NCI-H1092 treated with DMSO at 0.1 percent for 48 hours (cell line): ENCODE measurements around the gene EMC6.
"Not testable (repeated sequence)": the region's sequence is repeated elsewhere in the genome, so short reads cannot be mapped to it uniquely, and the experiment has no call there.

Source experiments
- DNase-seq: peaks from one replicate; lab custom pipeline; 2025; lab: John Stamatoyannopoulos, UW

The EMC6 gene

GRCh38 chr17:3681565-3681964, 13.0 kb downstream of the EMC6 start:
- no peak for DNase-seq

DNA sequence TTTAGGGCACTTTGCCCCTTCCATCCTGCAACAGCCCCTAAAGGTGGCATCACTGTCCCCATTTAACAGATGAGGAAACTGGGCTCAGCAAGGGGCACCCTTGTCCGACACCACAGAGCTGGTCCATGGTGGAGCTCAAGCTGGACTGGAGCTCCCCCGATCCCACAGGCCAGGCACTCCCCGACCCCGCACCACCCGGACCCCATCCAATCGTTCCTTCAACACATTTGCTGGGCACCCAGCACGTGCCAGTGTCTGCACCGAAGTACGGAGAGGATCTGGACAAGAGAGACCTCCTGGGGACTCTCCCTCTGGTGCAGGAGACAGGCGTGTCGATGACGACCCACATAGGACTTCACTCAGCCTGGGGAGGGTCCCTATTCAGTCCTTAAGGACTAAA, 13.4 kb downstream of the EMC6 start:
- no peak for DNase-seq

DNA sequence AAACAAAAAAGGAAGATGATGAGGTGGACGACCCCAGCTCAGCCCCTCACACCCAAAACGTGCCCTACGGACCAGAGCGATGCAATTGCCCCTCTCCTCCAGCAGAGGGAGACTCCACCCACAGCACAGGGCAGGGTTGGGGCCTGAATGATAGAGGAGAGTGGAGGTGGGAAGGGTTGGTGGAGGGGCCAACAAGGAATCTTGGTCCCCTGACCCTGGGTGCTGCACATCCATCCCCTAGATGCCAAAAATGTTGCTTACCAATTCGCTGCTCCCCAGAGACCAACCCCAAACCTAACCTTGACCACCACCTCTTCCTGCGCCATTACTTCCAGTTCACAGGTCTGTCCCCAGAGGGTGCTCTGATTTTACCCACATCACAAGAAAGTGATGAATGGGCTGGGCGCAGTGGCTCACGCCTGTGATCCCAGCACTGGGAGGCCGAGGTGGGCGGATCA, 14.5 kb downstream of the EMC6 start:
- DNase-seq: no peak

- no peak for DNase-seq
Measured at GRCh38 chr17:3685174-3685573, 16.6 kb downstream of the EMC6 start.

DNA sequence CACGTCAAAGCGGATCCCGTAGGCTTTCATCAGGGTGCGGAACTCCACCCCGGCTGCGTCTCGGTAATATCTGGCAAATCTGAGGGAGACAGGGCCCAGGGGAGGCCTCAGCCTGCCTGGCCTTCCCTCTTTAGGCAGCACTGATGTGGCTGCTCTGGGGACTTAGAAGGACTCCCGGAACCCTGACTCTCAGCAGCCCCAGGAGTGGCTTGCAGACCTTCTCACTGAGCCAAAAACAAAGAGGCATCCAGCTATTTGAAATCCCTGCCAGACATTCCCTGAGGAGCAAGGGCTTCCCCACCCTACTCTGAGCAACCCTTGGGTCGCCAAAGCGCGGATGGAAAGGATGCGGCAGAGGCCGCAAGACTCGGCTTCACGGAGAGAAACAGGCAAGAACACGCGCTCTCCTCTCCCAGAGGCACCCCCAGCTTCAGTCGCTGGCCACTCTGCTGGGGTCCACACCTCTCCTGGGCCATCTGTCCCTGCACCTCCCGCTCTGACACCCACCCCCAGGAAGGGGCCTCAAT, 19.5 kb downstream of the EMC6 start:
- DNase-seq: no peak

- DNase-seq: no peak
Measured at GRCh38 chr17:3688852-3689261, 20.2 kb downstream of the EMC6 start.

DNA sequence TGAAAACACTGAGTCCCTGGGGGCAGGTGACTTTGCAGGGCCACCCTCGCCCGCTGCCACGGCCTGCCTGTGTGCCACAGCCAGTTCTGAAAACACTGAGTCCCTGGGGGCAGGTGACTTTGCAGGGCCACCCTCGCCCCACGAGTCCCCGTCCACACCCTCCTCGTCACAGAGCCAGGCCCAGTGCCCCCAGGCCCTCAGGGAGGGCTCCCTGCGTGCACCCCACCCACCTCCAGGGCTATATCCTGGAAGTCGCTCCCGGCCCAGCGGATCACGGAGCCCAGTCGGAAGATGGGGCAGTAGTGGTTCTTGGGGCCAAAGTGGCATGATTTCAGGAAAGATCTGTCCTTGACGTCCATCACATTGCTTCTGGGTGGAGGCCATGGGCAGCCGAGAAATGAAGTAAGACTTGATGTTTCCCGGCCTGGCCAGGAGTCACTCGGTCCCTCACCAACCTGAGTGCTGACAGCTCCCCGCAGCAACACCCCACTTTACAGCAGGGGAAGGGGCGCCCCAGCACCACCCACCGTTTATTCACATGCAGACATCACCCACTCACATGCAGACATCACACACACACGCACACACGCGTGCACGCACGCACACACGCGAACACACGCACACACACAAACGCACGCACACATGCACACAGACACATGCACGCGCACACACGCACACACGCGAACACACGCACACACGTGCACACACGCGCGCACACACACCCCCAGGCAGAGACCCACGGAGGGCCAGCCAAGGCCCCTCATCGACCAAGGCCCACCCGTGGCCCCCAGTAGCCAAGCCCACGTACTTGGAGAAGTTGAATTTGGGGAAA, 20.9 kb downstream of the EMC6 start:
- DNase-seq: no peak

- DNase-seq: no peak
Measured at GRCh38 chr17:3690094-3690715, 21.6 kb downstream of the EMC6 start.

GRCh38 chr17:3691617-3692067, 23.0 kb downstream of the EMC6 start:
- DNase-seq: no peak

DNA sequence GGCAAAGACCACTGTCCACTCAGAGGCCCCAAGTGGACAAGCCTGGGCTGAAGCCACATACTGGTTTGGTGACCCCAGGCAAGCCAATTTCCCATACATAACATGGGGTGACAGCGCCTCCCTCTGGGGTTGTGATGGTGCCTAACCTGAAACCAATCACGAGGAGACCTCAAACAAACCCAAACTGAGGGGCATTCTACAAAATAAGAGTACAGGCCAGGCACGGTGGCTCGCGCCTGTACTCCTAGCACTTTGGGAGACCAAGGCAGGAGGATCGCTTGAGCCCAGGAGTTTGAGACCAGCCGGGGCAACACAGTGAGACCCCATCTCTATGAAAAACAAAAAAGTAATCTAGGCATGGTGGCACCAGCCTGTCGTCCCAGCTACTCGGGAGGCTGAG, 23.7 kb downstream of the EMC6 start:
- no peak for DNase-seq

DNA sequence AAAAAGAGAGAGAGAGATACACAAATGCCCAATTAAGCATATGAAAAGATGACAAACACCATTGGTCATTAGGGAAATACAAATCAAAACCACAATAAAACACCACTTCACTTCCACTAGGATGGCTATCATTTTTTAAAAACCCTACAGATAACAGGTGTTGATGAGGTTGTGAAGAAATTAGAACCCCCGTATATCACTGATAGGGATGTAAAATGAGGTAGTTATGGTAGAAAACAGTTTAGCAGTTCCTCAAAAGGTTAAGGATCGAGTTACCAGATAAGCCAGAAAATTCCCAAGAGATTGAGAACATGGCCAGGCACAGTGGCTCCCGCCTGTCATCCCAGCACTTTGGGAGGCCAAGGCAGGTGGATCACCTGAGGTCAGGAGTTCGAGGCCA, 24.5 kb downstream of the EMC6 start:
- no peak for DNase-seq

GRCh38 chr17:3693829-3694231, 25.2 kb downstream of the EMC6 start:
- no peak for DNase-seq

GRCh38 chr17:3695129-3695722, 26.6 kb downstream of the EMC6 start:
- DNase-seq: no peak

- no peak for DNase-seq
Measured at GRCh38 chr17:3695723-3696411, 27.3 kb downstream of the EMC6 start, which contains the start of gene P2RX5. Gene P2RX5, minus strand, starts transcription at chr17:3696155. Its CDS starts 150 bp downstream, at chr17:3696005.

GRCh38 chr17:3697103-3697476, 28.5 kb downstream of the EMC6 start:
- no peak for DNase-seq

GRCh38 chr17:3698139-3698538, 29.5 kb downstream of the EMC6 start:
- no peak for DNase-seq

DNA sequence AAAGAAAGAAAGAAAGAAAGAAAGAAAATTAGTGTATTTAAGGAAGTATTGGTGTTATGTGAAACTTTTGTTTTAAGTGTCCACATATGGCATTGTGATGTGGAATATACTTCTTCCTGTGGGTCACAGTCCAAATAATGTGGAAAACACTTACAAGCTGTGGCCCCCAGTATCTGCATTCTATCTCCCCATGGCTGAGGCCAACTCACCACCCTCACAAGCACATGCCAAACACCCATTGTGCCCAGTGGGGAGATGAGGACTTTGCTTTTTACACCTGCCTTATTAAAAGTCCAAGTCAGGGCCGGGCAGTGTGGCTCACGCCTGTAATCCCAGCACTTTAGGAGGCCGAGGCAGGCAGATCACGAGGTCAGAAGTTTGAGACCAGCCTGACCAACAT, 31.3 kb downstream of the EMC6 start:
- DNase-seq: no peak

DNA sequence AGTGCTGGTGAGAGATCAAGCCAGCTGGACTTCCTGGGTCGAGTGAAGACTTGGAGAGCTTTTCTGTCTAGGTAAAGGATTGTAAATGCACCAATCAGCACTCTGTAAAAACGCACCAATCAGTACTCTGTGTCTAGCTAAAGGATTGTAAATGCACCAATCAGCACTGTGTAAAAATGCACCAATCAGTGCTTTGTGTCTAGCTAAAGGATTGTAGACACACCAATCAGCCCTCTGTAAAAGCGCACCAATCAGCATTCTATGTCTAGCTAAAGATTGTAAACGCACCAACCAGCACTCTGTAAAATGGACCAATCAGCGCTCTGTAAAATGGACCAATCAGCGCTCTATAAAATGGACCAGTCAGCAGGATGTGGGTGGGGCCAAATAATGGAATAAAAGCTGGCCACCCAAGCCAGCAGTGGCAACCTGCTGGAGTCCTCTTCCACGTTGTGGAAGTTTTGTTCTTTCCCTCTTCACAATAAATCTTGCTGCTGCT, 33.5 kb downstream of the EMC6 start:
- not testable (repeated sequence) for DNase-seq

GRCh38 chr17:3704931-3705717, 36.5 kb downstream of the EMC6 start:
- DNase-seq: no peak

DNA sequence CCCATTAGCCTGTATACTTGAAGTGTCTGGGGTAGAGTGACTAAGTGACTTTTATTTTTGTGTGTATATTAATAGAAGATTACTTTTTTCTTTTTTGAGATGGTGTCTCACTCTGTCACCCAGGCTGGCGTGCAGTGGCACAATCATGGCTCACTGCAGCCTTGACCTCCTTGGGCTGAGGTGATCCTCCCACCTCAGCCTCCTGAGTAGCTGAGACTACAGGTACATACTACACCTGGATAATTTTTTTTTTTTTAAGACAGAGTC, 37.0 kb downstream of the EMC6 start:
- not testable (repeated sequence) for DNase-seq

DNA sequence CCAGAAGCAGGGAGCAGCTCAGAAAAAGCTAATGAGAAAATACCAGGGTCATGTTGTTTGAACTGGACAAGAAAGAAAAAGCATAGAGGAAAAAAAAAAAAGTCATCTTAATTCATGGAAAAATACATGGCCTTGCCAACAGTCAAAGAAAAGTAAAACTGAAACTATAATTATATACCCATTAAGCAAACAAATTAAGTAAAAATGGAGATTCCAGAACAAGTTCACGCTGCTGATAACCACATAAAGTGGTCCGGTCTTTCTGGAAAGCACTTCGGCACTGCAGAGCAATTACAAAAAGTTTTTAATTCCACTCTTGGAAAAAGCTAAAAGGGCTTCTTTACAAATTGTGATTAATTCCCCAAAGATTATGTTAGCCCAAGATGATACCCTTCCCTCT, 39.8 kb downstream of the EMC6 start:
- DNase-seq: no peak
